Panc1 (cell line): ENCODE data around the gene DNM3.

Experiments used
- POLR2AphosphoS5 ChIP-seq: IDR thresholded peaks from 2 replicates; pipeline ENCODE4 v1.6.1; 2012; ENCODE audit warnings: mild to moderate bottlenecking, low read depth, low read length, moderate library complexity
- SIN3A ChIP-seq: IDR thresholded peaks from 2 replicates; pipeline ENCODE4 v1.6.1; 2012; ENCODE audit warnings: low read depth, mild to moderate bottlenecking, low read length, moderate library complexity, borderline replicate concordance; ENCODE audit not compliant: insufficient read depth

DNA sequence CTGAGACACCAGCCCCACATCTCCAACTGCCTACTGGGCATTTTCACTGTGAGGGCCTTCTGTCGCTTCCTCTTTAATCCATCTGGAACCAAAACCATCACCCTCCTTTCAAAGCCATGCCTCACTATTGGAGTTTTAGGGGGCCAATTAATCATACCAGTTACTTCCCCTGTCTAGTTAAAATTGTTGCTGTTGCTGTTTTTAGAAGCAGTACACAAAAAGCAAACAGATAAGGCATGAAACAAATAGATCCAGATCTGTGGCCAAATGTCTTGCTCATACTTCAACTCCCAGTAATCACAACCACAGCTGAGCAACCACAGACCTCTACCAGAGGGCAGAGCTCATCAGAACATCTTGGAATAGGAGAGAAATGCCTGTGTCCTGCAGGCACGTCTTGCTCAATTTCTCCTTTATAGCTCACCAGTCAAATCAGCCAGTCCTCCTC lies 445.4 kb downstream of the DNM3 start:
- TF ChIP-seq SIN3A, result no peak
- TF ChIP-seq POLR2AphosphoS5, result no peak
